ENCODE measurements around the gene CNNM3.

The CNNM3 gene

GRCh38 chr2:96842600-96842999 is 26.5 kb downstream of the CNNM3 start:
- Histone ChIP-seq H3K27ac (ENCODE audit: extremely low read depth, low read depth, low read length) (no peak overlapping the region), H3K4me3 (ENCODE audit: low read depth, low read length) (no peak overlapping the region), H3K36me3 (ENCODE audit: control insufficient read depth in 2 of 2, insufficient read depth in 1 of 2, low read length in 2 of 2) (peaks cover 4 to 45% of the 10 kb centered on the region in 2 experiments), H3K4me1 (ENCODE audit: control insufficient read depth, insufficient read depth, low read length) (no peaks in the 10 kb centered on the region), H3K9me3 (ENCODE audit: control insufficient read depth, insufficient read depth, low read depth, low read length) (no peaks in the 10 kb centered on the region)
- peak; percentile 89 for TF ChIP-seq GLIS1 (tag by site-specific recombination; IDR thresholded peaks at IDR 0.05)
- no peak for TF ChIP-seq ZBTB1 (tag by site-specific recombination; IDR thresholded peaks at IDR 0.05)
- peak; percentile 57; the same call in 1 of the 2 replicates for TF ChIP-seq ZIC2 (tag by site-specific recombination; IDR thresholded peaks at IDR 0.05)
- TF ChIP-seq ZFP41 (tag by site-specific recombination; IDR thresholded peaks at IDR 0.05; ENCODE audit: borderline replicate concordance), result no peak
- TF ChIP-seq ZNF600 (tag by site-specific recombination; IDR thresholded peaks at IDR 0.05), result no peak
- no peak for TF ChIP-seq ZNF530 (tag by site-specific recombination; IDR thresholded peaks at IDR 0.05; ENCODE audit: low read depth)
- CTCF ChIA-PET, result interaction anchor here (0.7 to 2.1 kb wide), 2 partner anchors 15 to 269 kb away, joined by 5 read pairs; partner anchors contain the start of gene ANKRD39
- POLR2A ChIA-PET, result interaction anchor here (0.9 to 2.3 kb wide), 2 partner anchors 15 to 26 kb away, joined by 4 to 11 read pairs; partner anchors contain the start of genes ANKRD39 and CNNM3

GRCh38 chr2:96843538-96844268 is 27.6 kb downstream of the CNNM3 start, which contains the start of gene ANKRD23:
Gene ANKRD23, minus strand, starts transcription at chr2:96844021. Its CDS starts 29 bp downstream, at chr2:96843992.
- Histone ChIP-seq H3K36me3 (ENCODE audit: control insufficient read depth in 2 of 2, insufficient read depth in 1 of 2, low read length in 2 of 2) (peaks cover 8 to 45% of the 10 kb centered on the region in 2 experiments), H3K9me3 (ENCODE audit: control insufficient read depth, insufficient read depth, low read depth, low read length) (no peaks in the 10 kb centered on the region), H3K27ac (ENCODE audit: extremely low read depth, low read depth, low read length) (no peak within 1 kb of the TSS), H3K4me1 (ENCODE audit: control insufficient read depth, insufficient read depth, low read length) (no peaks in the 10 kb centered on the region), H3K4me3 (ENCODE audit: low read depth, low read length) (no peak within 1 kb of the TSS)
- CTCF ChIA-PET, result interaction anchor here (0.5 to 2.1 kb wide), 6 partner anchors 13 to 850 kb away, joined by 3 to 5 read pairs (median 4); partner anchors contain the start of genes ANKRD36 and ANKRD39
- POLR2A ChIA-PET, result interaction anchor here (0.9 to 2.3 kb wide), 2 partner anchors 14 to 28 kb away, joined by 4 to 11 read pairs; partner anchors contain the start of genes ANKRD39 and CNNM3
- TF ChIP-seq ZNF776 (tag by site-specific recombination; IDR thresholded peaks at IDR 0.05; ENCODE audit: borderline replicate concordance) (no peak), MEIS1 (CRISPR knock-in tag; IDR thresholded peaks at IDR 0.05; ENCODE audit: borderline replicate concordance) (no peak)

GRCh38 chr2:96844405-96844808 is 28.3 kb downstream of the CNNM3 start:
- ChIA-PET POLR2A (interaction anchor here (0.6 kb wide), 2 partner anchors 16 to 18 kb away, joined by 3 to 6 read pairs; no protein-coding TSS in a partner anchor), CTCF (interaction anchor here (0.5 to 1.7 kb wide), 6 partner anchors 12 to 851 kb away, joined by 3 to 5 read pairs (median 4); partner anchors contain the start of gene ANKRD36)
- Histone ChIP-seq H3K36me3 (ENCODE audit: control insufficient read depth in 2 of 2, insufficient read depth in 1 of 2, low read length in 2 of 2) (peaks cover 8 to 40% of the 10 kb centered on the region in 2 experiments), H3K4me1 (ENCODE audit: control insufficient read depth, insufficient read depth, low read length) (no peaks in the 10 kb centered on the region), H3K9me3 (ENCODE audit: control insufficient read depth, insufficient read depth, low read depth, low read length) (no peaks in the 10 kb centered on the region), H3K27ac (ENCODE audit: extremely low read depth, low read depth, low read length) (no peak overlapping the region), H3K4me3 (ENCODE audit: low read depth, low read length) (no peak overlapping the region)
- no peak for TF ChIP-seq MYNN (tag by site-specific recombination; IDR thresholded peaks at IDR 0.05; ENCODE audit: borderline replicate concordance)
- TF ChIP-seq ZNF302 (tag by site-specific recombination; IDR thresholded peaks at IDR 0.05; ENCODE audit: low read depth), result no peak
- no peak for TF ChIP-seq SALL2 (tag by site-specific recombination; IDR thresholded peaks at IDR 0.05; ENCODE audit: borderline replicate concordance)
- no peak for TF ChIP-seq ZNF239 (tag by site-specific recombination; IDR thresholded peaks at IDR 0.05)
- TF ChIP-seq EGR2 (tag by site-specific recombination; IDR thresholded peaks at IDR 0.05; ENCODE audit: low read depth), result peak; percentile 51
- TF ChIP-seq ZFP69B (tag by site-specific recombination; IDR thresholded peaks at IDR 0.05), result no peak
- TF ChIP-seq WT1 (tag by site-specific recombination; IDR thresholded peaks at IDR 0.05), result no peak
- no peak for TF ChIP-seq REST (tag by site-specific recombination; IDR thresholded peaks at IDR 0.05)
- no peak for TF ChIP-seq ZNF555 (tag by site-specific recombination; conservative IDR thresholded peaks at IDR 0.05)
- peak; percentile 51 for TF ChIP-seq ZFHX2 (tag by site-specific recombination; conservative IDR thresholded peaks at IDR 0.05)
- no peak for TF ChIP-seq ZNF558 (tag by site-specific recombination; IDR thresholded peaks at IDR 0.05)
- peak; percentile 97 for TF ChIP-seq PRDM4 (tag by site-specific recombination; IDR thresholded peaks at IDR 0.05)
